GM15510 (cell line): ENCODE data around the gene ARHGEF19.

ENCODE experiments used
- POLR2A ChIP-seq: IDR thresholded peaks from 3 replicates; pipeline ENCODE4 v1.6.1; 2011; ENCODE audit warnings: borderline replicate concordance; ENCODE audit not compliant: insufficient read length; ENCODE audit errors: extremely low read depth

ARHGEF19 gene

DNA sequence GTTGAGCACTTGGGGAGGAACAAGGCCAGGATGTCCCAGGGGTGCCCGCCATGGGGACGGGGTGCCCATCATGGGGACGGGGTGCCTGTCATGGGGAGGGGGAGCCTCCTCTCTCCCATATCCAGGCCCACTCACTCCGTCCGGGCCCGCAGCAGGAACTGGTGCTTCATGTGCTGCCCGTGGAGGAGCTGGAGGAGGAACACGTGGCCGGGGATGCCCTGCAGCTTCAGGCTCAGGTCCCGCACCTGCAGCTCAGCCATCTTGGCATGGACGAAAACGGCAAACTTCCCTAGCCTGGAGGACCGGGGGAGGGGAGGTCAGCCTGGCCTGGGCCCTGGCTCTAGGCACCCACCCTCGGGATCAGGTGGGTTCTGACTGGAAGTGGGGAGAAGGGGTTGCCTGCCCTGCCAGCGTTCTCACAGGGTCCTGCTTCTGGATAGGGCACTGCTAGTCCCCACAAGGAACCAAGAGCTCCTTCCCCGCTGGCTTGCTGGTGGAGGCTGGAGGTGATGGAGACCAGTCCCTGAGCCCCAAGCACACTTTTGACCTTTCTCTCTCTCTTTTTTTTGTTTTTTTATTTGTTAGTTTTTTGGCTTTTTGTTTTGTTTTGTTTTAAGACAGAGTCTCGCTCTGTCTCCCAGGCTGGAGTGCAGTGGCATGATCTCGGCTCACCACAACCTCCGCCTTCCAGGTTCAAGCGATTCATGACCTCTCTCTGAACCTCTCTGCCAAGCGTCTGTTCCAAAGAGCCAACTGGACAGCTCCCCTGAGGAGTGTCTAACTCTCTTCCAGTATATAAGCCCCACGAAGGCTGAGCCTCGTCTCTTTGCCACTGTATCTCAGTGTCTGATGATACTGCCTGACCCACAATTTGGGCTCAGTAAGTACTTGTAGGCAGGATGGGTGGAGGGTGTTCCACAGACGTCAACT is 9.9 kb downstream of the ARHGEF19 start:
- TF ChIP-seq POLR2A: no peak

DNA sequence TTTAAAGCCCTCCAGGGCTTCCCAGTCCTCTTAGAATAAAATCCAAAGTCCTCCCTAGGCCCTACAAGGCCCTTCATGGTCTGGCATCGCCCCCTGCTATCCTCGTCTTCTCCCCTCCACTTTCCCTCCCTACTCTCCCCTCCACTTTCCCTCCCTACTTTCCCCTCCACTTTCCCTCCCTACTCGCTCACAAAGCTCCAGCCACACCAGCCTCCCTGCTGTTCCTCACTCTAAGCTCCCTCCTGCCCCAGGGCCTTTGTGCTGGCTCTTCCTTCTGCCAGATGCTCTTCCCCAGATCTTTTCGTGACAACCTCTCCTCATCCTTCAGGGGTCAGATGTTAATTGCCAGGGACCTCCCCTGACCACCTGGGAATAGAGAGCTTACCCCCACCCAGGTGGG is 12.8 kb downstream of the ARHGEF19 start:
- TF ChIP-seq POLR2A: no peak

DNA sequence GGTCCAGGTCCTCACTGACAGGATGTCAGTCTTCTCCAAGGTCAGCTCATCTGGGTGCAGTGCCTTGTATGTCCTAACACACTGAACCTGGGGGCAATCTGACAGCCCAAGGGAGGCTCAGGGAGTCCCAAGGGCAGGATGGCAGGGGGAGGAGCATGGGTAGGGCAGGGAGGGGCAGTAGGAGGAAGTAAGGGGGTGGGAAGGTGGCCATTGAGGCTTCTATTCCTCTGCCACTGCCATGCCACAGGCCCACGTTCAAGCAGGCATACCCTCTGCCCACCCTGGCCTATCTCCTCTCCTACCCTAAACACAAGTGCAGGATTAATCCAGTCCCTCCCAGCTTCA is 13.3 kb downstream of the ARHGEF19 start:
- TF ChIP-seq POLR2A: no peak

GRCh38 chr1:16198444-16199156 is 13.9 kb downstream of the ARHGEF19 start:
- TF ChIP-seq POLR2A: no peak

GRCh38 chr1:16196874-16197273 is 15.6 kb downstream of the ARHGEF19 start:
- no peak for TF ChIP-seq POLR2A

DNA sequence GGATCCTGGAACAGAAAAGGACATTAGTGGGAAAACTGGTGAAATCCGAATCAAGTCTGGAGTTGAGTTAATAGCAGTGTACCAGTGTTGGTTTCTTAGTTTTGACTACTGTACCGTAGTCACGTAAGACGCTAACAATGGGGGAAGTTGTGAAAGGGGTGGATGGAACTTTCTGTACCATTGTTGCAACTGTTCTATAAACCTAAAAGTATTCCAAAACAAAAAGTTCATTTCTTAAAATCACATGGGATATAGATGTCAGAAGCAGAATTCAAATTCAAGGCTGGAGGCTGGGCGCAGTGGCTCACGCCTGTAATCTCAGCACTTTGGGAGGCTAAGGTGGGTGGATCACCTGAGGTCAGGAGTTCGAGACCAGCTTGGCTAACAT is 16.9 kb downstream of the ARHGEF19 start:
- no peak for TF ChIP-seq POLR2A

GRCh38 chr1:16191916-16192546 is 20.4 kb downstream of the ARHGEF19 start:
- no peak for TF ChIP-seq POLR2A

- TF ChIP-seq POLR2A: no peak
Measured at GRCh38 chr1:16191309-16191708, 21.1 kb downstream of the ARHGEF19 start.

- TF ChIP-seq POLR2A: no peak
Measured at GRCh38 chr1:16189921-16190621, 22.4 kb downstream of the ARHGEF19 start.

- no peak for TF ChIP-seq POLR2A
Measured at GRCh38 chr1:16189003-16189402, 23.4 kb downstream of the ARHGEF19 start.

- TF ChIP-seq POLR2A: no peak
Measured at GRCh38 chr1:16187748-16188401, 24.6 kb downstream of the ARHGEF19 start.

GRCh38 chr1:16186655-16187235 is 25.7 kb downstream of the ARHGEF19 start:
- no peak for TF ChIP-seq POLR2A

DNA sequence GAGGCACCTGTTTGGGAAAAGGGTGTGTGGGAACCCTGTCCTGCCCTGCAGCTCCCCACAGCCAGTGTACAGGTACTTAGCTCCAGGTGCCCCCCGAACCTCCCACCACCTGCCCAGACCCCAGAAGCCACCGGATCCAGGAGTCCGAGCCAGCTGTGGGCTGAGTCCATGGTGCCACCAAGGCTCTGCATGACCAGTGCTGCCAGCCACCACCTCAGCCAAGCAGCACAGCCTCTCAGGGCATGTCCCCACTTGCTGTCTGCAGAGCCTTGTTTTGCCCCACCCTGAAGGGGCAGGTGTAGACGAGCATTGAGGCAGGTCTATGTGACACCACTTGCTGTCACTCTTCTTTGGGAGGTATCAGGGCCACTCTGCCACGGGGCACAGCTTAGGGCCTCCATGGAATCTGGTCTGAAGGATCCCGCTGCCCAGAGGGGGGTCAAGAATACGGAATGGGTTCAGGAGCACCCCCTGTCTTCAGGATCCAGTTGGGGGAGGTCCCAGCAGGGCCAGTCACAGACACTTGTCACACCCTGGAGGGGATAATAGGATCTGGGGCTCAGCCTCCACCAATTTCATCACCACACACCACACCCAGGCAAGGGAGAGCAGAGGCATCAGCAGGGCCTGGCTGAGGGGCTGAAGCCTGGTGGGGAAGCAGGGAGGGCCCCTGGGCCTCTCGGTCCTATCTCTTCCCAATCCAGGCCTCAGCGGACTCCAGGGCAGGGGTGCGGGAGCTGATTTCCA is 27.7 kb downstream of the ARHGEF19 start:
- TF ChIP-seq POLR2A: no peak
